Measurements from ENCODE around the gene MFGE8.

DNA sequence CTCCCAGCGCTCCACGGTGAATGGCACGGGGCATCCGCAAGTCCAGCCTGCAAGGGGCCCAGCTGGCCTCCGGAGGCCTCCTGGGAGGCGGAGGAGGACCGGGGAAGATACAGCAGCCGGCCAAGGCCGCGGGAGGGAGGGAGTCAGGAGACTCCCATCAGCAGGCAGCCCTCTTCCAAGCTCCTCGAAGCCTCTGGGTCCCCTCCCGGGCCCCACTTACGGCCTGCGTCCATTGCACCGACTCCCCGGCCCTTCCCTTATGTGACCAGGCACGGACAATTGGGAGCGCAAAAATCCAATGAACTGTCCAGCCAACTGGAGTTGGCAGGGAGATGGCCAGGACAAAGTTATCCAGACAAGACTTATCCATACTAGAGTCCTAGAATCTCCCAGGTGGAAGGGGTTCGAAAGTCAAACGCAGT lies 668 bp downstream of the MFGE8 start:
- TF ChIP-seq POLR2AphosphoS5 (IDR thresholded peaks at IDR 0.05; ENCODE audit: low read depth) (no peak), CTCF (IDR thresholded peaks at IDR 0.05; ENCODE audit: insufficient read depth, low read length) (no peak), GABPA (IDR thresholded peaks at IDR 0.05; ENCODE audit: low read depth) (no peak)

Data from HL-60 (cell line).